ENCODE results near the gene KIAA1755. TPM values are rescaled to one million over a fixed set of nuclear protein-coding genes. Genes with fewer than 3 reads are reported as not detected.

KIAA1755 gene
- total RNA-seq, 1 donor from 2014 or later = 1.1 TPM

DNA sequence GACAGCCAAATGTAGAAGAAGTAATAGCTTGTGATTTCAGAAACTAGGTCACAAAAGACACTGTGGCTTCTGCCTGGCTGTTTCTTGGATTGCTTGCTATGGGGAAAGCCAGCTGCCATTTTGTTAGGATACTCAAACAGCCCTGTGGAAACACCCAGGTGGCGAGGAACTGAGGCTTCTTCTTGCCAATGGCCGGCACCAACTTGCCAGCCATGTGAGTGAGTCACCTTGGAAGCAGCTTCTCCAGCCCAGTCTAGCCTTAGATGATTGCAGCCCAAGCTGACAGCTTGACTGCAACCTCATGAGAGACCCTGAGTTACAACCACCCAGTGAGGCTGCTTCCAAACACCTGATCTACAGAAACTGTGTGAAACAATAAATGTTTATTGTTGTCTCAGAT lies 11.9 kb upstream of the KIAA1755 start:
- Mint-ChIP-seq H3K9me3 (ENCODE audit: unreplicated experiment) (peaks cover 5% of the 10 kb centered on the region), H3K4me3 (ENCODE audit: unreplicated experiment) (peak overlapping the region; percentile 25), H3K4me1 (ENCODE audit: low read depth, unreplicated experiment) (peaks cover 23% of the 10 kb centered on the region), H3K36me3 (ENCODE audit: low read depth, unreplicated experiment) (peaks cover 4% of the 10 kb centered on the region), H3K27ac (ENCODE audit: unreplicated experiment) (peak overlapping the region; percentile 77), H3K27me3 (ENCODE audit: low read depth, unreplicated experiment) (peaks cover 7% of the 10 kb centered on the region)
- peak; percentile 77 for DNase-seq (ENCODE audit: low read depth)
- no peak for FAIRE-seq
- no peaks in the 10 kb centered on the region for H3K27me3 ChIP-seq (ENCODE audit: insufficient read depth, low read length)
- no peaks in the 10 kb centered on the region for H3K9me3 ChIP-seq (ENCODE audit: insufficient read depth, low read depth, low read length)
- peaks cover 50% of the 10 kb centered on the region for H3K4me1 ChIP-seq (ENCODE audit: insufficient read depth, low read length)
- H3K79me2 ChIP-seq (ENCODE audit: insufficient read depth, low read length) = no peaks in the 10 kb centered on the region
- peak overlapping the region; percentile 89 for H3K27ac ChIP-seq (ENCODE audit: low read depth, low read length)
- H4K20me1 ChIP-seq (ENCODE audit: insufficient read depth, low read length) = no peaks in the 10 kb centered on the region
- H3K9ac ChIP-seq (ENCODE audit: low read length) = peak overlapping the region; percentile 38
- no peak overlapping the region for H2AFZ ChIP-seq (ENCODE audit: low read depth, low read length)
- no peaks in the 10 kb centered on the region for H3K36me3 ChIP-seq (ENCODE audit: insufficient read depth, low read length)
- no peak overlapping the region for H3K4me3 ChIP-seq (ENCODE audit: insufficient read depth, low read depth, low read length)
- peak overlapping the region; percentile 47 for H3K4me2 ChIP-seq (ENCODE audit: low read length)
- TF ChIP-seq CTCF (IDR thresholded peaks at IDR 0.05; ENCODE audit: insufficient read depth, low read depth, low read length) = no peak
- no peak for TF ChIP-seq EZH2 (IDR thresholded peaks at IDR 0.05; ENCODE audit: insufficient read depth, low read length)

DNA sequence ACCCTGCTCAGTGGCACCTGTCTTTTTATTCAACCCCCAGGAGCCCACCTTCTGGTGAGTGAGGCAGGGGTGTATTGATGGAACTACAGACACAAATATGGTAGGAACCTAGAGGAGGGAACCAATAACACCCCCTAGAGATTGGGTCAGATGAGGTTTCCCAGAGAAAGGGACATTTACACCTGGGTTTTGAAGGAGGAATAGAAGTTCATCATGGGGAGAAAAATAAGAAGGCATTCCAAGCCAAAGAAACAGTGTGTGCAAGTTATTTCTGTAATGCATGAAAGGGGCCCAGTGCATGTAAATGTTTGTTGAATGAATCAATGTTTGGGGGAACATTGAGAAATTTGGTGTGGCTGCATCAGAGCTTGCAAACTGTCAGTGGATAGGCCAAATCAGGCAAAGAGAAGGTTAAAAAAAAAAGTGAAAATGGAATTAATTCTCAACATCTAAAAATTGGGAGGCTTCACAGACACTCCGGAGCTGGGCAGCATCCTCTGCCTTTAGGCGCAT lies 11.1 kb upstream of the KIAA1755 start:
- H3K4me3 ChIP-seq (ENCODE audit: insufficient read depth, low read depth, low read length) = no peak overlapping the region
- Mint-ChIP-seq H3K36me3 (ENCODE audit: low read depth, unreplicated experiment) (peaks cover 4% of the 10 kb centered on the region), H3K27ac (ENCODE audit: unreplicated experiment) (peak overlapping the region; percentile 31), H3K27me3 (ENCODE audit: low read depth, unreplicated experiment) (peaks cover 7% of the 10 kb centered on the region), H3K9me3 (ENCODE audit: unreplicated experiment) (peaks cover 5% of the 10 kb centered on the region), H3K4me3 (ENCODE audit: unreplicated experiment) (no peak overlapping the region), H3K4me1 (ENCODE audit: low read depth, unreplicated experiment) (peaks cover 23% of the 10 kb centered on the region)
- no peak overlapping the region for H3K9ac ChIP-seq (ENCODE audit: low read length)
- H3K9me3 ChIP-seq (ENCODE audit: insufficient read depth, low read depth, low read length) = no peaks in the 10 kb centered on the region
- no peaks in the 10 kb centered on the region for H4K20me1 ChIP-seq (ENCODE audit: insufficient read depth, low read length)
- peak overlapping the region; percentile 72 for H3K4me2 ChIP-seq (ENCODE audit: low read length)
- no peak overlapping the region for H2AFZ ChIP-seq (ENCODE audit: low read depth, low read length)
- no peaks in the 10 kb centered on the region for H3K36me3 ChIP-seq (ENCODE audit: insufficient read depth, low read length)
- DNase-seq (ENCODE audit: low read depth) = no peak
- no peak for FAIRE-seq
- H3K27me3 ChIP-seq (ENCODE audit: insufficient read depth, low read length) = no peaks in the 10 kb centered on the region
- H3K4me1 ChIP-seq (ENCODE audit: insufficient read depth, low read length) = peaks cover 48% of the 10 kb centered on the region
- H3K79me2 ChIP-seq (ENCODE audit: insufficient read depth, low read length) = no peaks in the 10 kb centered on the region
- H3K27ac ChIP-seq (ENCODE audit: low read depth, low read length) = peak overlapping the region; percentile 89
- TF ChIP-seq EZH2 (IDR thresholded peaks at IDR 0.05; ENCODE audit: insufficient read depth, low read length) (no peak), CTCF (IDR thresholded peaks at IDR 0.05; ENCODE audit: insufficient read depth, low read depth, low read length) (no peak)

GRCh38 chr20:38270869-38271605 lies 10.5 kb upstream of the KIAA1755 start:
- H3K36me3 ChIP-seq (ENCODE audit: insufficient read depth, low read length) = no peaks in the 10 kb centered on the region
- H3K4me2 ChIP-seq (ENCODE audit: low read length) = peak overlapping the region; percentile 72
- peak; percentile 13 for FAIRE-seq
- no peaks in the 10 kb centered on the region for H3K27me3 ChIP-seq (ENCODE audit: insufficient read depth, low read length)
- Mint-ChIP-seq H3K4me3 (ENCODE audit: unreplicated experiment) (peak overlapping the region; percentile 15), H3K4me1 (ENCODE audit: low read depth, unreplicated experiment) (peaks cover 23% of the 10 kb centered on the region), H3K27ac (ENCODE audit: unreplicated experiment) (peak overlapping the region; percentile 38), H3K9me3 (ENCODE audit: unreplicated experiment) (peaks cover 6% of the 10 kb centered on the region), H3K36me3 (ENCODE audit: low read depth, unreplicated experiment) (peaks cover 4% of the 10 kb centered on the region), H3K27me3 (ENCODE audit: low read depth, unreplicated experiment) (peaks cover 7% of the 10 kb centered on the region)
- TF ChIP-seq EZH2 (IDR thresholded peaks at IDR 0.05; ENCODE audit: insufficient read depth, low read length) (no peak), CTCF (IDR thresholded peaks at IDR 0.05; ENCODE audit: insufficient read depth, low read depth, low read length) (no peak)
- no peaks in the 10 kb centered on the region for H3K79me2 ChIP-seq (ENCODE audit: insufficient read depth, low read length)
- H3K27ac ChIP-seq (ENCODE audit: low read depth, low read length) = peak overlapping the region; percentile 69
- H3K9me3 ChIP-seq (ENCODE audit: insufficient read depth, low read depth, low read length) = no peaks in the 10 kb centered on the region
- H3K4me3 ChIP-seq (ENCODE audit: insufficient read depth, low read depth, low read length) = no peak overlapping the region
- peaks cover 46% of the 10 kb centered on the region for H3K4me1 ChIP-seq (ENCODE audit: insufficient read depth, low read length)
- no peaks in the 10 kb centered on the region for H4K20me1 ChIP-seq (ENCODE audit: insufficient read depth, low read length)
- H2AFZ ChIP-seq (ENCODE audit: low read depth, low read length) = no peak overlapping the region
- DNase-seq (ENCODE audit: low read depth) = peak; percentile 99
- H3K9ac ChIP-seq (ENCODE audit: low read length) = peak overlapping the region; percentile 47

Measured in astrocyte (in vitro differentiated cells and primary cell).